H9 (cell line): ENCODE measurements around the gene TMEM125. TPM values are rescaled to one million over a fixed set of nuclear protein-coding genes. Genes with fewer than 3 reads are reported as not detected.

Experiments used
- DNase-seq: peaks from one replicate; pipeline ENCODE4 v3.0.0-alpha.2; 2017
- H2AFZ ChIP-seq: one replicate; pipeline ENCODE4 v1.6.1; 2013; ENCODE audit warnings: mild to moderate bottlenecking, low read length, control low read depth, moderate library complexity
- H2AK5ac ChIP-seq: 2 replicates; pipeline ENCODE4 v1.6.1; 2013; ENCODE audit warnings: low read length, control low read depth, mixed read lengths; ENCODE audit not compliant: insufficient read length
- H2BK120ac ChIP-seq: one replicate; pipeline ENCODE4 v1.6.1; 2013; ENCODE audit warnings: low read depth, mild to moderate bottlenecking, low read length, control low read depth, inconsistent platforms; ENCODE audit not compliant: poor library complexity, severe bottlenecking
- H2BK12ac ChIP-seq: 2 replicates; pipeline ENCODE4 v1.6.1; 2013; ENCODE audit warnings: low read length, control low read depth, mixed read lengths, low read depth; ENCODE audit not compliant: insufficient read length
- H2BK15ac ChIP-seq: 2 replicates; pipeline ENCODE4 v1.6.1; 2013; ENCODE audit warnings: low read depth, low read length, control low read depth
- H2BK20ac ChIP-seq: one replicate; pipeline ENCODE4 v1.6.1; 2013; ENCODE audit warnings: low read depth, mild to moderate bottlenecking, low read length, control low read depth, inconsistent platforms; ENCODE audit not compliant: poor library complexity, severe bottlenecking
- H2BK5ac ChIP-seq: 2 replicates; pipeline ENCODE4 v1.6.1; 2013; ENCODE audit warnings: low read length, control low read depth, mixed read lengths; ENCODE audit not compliant: insufficient read length
- H3K14ac ChIP-seq: 2 replicates; pipeline ENCODE4 v1.6.1; 2013; ENCODE audit warnings: low read length, control low read depth; ENCODE audit not compliant: insufficient read depth
- H3K18ac ChIP-seq: 2 replicates; pipeline ENCODE4 v1.6.1; 2013; ENCODE audit warnings: low read depth, mild to moderate bottlenecking, mixed read lengths, low read length, control low read depth; ENCODE audit not compliant: insufficient read length
- H3K23ac ChIP-seq: 2 replicates; pipeline ENCODE4 v1.6.1; 2013; ENCODE audit warnings: low read length, control low read depth, mixed read lengths, low read depth; ENCODE audit not compliant: insufficient read length
- H3K23me2 ChIP-seq: 2 replicates; pipeline ENCODE4 v1.6.1; 2013; ENCODE audit warnings: low read depth, mild to moderate bottlenecking, mixed read lengths, low read length, control low read depth; ENCODE audit not compliant: insufficient read length, poor library complexity, severe bottlenecking
- H3K27ac ChIP-seq: 2 replicates; pipeline ENCODE4 v1.5.1; 2013; ENCODE audit warnings: low read length, control low read depth, mixed read lengths, low read depth; ENCODE audit not compliant: insufficient read length
- H3K27me3 ChIP-seq: 2 replicates; pipeline ENCODE4 v1.6.1; 2013; ENCODE audit warnings: low read length, control low read depth, inconsistent platforms; ENCODE audit not compliant: insufficient read depth
- H3K4ac ChIP-seq: 2 replicates; pipeline ENCODE4 v1.6.1; 2013; ENCODE audit warnings: low read depth, mild to moderate bottlenecking, control low read depth, inconsistent platforms, low read length, moderate library complexity
- H3K4me1 ChIP-seq: 2 replicates; pipeline ENCODE4 v1.6.1; 2013; ENCODE audit warnings: low read length, control low read depth, inconsistent platforms; ENCODE audit not compliant: insufficient read depth
- H3K4me2 ChIP-seq: 2 replicates; pipeline ENCODE4 v1.6.1; 2013; ENCODE audit warnings: low read length, control low read depth, mixed read lengths; ENCODE audit not compliant: insufficient read length, insufficient read depth
- H3K56ac ChIP-seq: 2 replicates; pipeline ENCODE4 v1.6.1; 2013; ENCODE audit warnings: low read depth, mild to moderate bottlenecking, mixed read lengths, low read length, control low read depth; ENCODE audit not compliant: insufficient read length
- H3K79me1 ChIP-seq: 2 replicates; pipeline ENCODE4 v1.6.1; 2013; ENCODE audit warnings: low read depth, mild to moderate bottlenecking, moderate library complexity, low read length, control low read depth, inconsistent platforms; ENCODE audit not compliant: insufficient read depth, poor library complexity, severe bottlenecking
- H3K79me2 ChIP-seq: 2 replicates; pipeline ENCODE4 v1.6.1; 2013; ENCODE audit warnings: low read length, control low read depth, inconsistent platforms; ENCODE audit not compliant: insufficient read depth
- H3K9ac ChIP-seq: 2 replicates; pipeline ENCODE4 v1.6.1; 2013; ENCODE audit warnings: low read length, control low read depth, mixed read lengths; ENCODE audit not compliant: insufficient read length; ENCODE audit errors: extremely low read depth
- H3K9me3 ChIP-seq: one replicate; pipeline ENCODE4 v1.6.1; 2013; ENCODE audit warnings: low read depth, low read length, inconsistent platforms; ENCODE audit not compliant: control insufficient read depth
- H3T11ph ChIP-seq: one replicate; pipeline ENCODE4 v1.6.1; 2013; ENCODE audit warnings: mild to moderate bottlenecking, low read length, control low read depth, inconsistent platforms
- H4K20me1 ChIP-seq: one replicate; pipeline ENCODE4 v1.6.1; 2013; ENCODE audit not compliant: control insufficient read depth, insufficient read length, insufficient read depth
- H4K5ac ChIP-seq: 2 replicates; pipeline ENCODE4 v1.6.1; 2013; ENCODE audit warnings: low read depth, mild to moderate bottlenecking, mixed read lengths, low read length, control low read depth; ENCODE audit not compliant: insufficient read length
- H4K8ac ChIP-seq: replicated peaks from 2 replicates; pipeline ENCODE4 v1.6.1; 2013; ENCODE audit warnings: low read length, control low read depth, mixed read lengths, low read depth; ENCODE audit not compliant: insufficient read length
- H4K91ac ChIP-seq: 2 replicates; pipeline ENCODE4 v1.6.1; 2013; ENCODE audit warnings: low read depth, mild to moderate bottlenecking, moderate library complexity, mixed read lengths, low read length, control low read depth; ENCODE audit not compliant: insufficient read length
- H3K27ac Mint-ChIP-seq, 3 experiments: 2 replicates in 2 of 3; 3 replicates in 1 of 3; pipeline ENCODE4 v1.8.0; 2020 to 2021; ENCODE audit warnings: mixed read lengths in 3 of 3, mild to moderate bottlenecking in 1 of 3, moderate library complexity in 1 of 3
- H3K27me3 Mint-ChIP-seq: 2 replicates; pipeline ENCODE4 v1.8.0; 2021; ENCODE audit warnings: low read depth, mild to moderate bottlenecking, moderate library complexity, mixed read lengths
- H3K36me3 Mint-ChIP-seq, 3 experiments: 2 replicates in 2 of 3; 3 replicates in 1 of 3; pipeline ENCODE4 v1.8.0; 2020 to 2021; ENCODE audit warnings: low read depth in 3 of 3, mixed read lengths in 3 of 3; ENCODE audit not compliant: insufficient read depth in 1 of 3
- H3K4me1 Mint-ChIP-seq, 2 experiments: 2 replicates each; pipeline ENCODE4 v1.8.0; 2020; ENCODE audit warnings: mixed read lengths in 2 of 2
- H3K4me3 Mint-ChIP-seq, 2 experiments: 2 replicates in 1 of 2; 3 replicates in 1 of 2; pipeline ENCODE4 v1.8.0; 2020 to 2021; ENCODE audit warnings: mild to moderate bottlenecking in 2 of 2, mixed read lengths in 2 of 2, moderate library complexity in 1 of 2
- H3K9me3 Mint-ChIP-seq, 2 experiments: 2 replicates in 1 of 2; 3 replicates in 1 of 2; pipeline ENCODE4 v1.8.0; 2020; ENCODE audit warnings: mild to moderate bottlenecking in 2 of 2, mixed read lengths in 2 of 2, moderate library complexity in 1 of 2
- WGBS: extraction: QIAGEN DNeasy Blood & Tissue Kit; methylation state at CpG from one replicate; pipeline ENCODE4 v1.1.7; 2013; ENCODE audit warnings: missing lambda C conversion rate, low lambda C conversion rate, mixed read lengths; ENCODE audit not compliant: insufficient read length; ENCODE audit errors: extremely low coverage; 5-methylcytosine and 5-hydroxymethylcytosine counted together
- total RNA-seq: library from RNA; stranded (reverse); gene quantifications from 2 replicates; pipeline ENCODE4 v1.2.1, GENCODE V29; 2021
- TF ChIP-seq, protein P1 (sequence below): fragments of 200-600 bp; sonication (generic); conservative IDR thresholded peaks from 3 replicates; pipeline ENCODE4 v1.8.0; 2021; ENCODE audit warnings: antibody characterized with exemption, mild to moderate bottlenecking

The TMEM125 gene
- total RNA-seq, 1 experiment from 2014 or later: 19.6 TPM

DNA sequence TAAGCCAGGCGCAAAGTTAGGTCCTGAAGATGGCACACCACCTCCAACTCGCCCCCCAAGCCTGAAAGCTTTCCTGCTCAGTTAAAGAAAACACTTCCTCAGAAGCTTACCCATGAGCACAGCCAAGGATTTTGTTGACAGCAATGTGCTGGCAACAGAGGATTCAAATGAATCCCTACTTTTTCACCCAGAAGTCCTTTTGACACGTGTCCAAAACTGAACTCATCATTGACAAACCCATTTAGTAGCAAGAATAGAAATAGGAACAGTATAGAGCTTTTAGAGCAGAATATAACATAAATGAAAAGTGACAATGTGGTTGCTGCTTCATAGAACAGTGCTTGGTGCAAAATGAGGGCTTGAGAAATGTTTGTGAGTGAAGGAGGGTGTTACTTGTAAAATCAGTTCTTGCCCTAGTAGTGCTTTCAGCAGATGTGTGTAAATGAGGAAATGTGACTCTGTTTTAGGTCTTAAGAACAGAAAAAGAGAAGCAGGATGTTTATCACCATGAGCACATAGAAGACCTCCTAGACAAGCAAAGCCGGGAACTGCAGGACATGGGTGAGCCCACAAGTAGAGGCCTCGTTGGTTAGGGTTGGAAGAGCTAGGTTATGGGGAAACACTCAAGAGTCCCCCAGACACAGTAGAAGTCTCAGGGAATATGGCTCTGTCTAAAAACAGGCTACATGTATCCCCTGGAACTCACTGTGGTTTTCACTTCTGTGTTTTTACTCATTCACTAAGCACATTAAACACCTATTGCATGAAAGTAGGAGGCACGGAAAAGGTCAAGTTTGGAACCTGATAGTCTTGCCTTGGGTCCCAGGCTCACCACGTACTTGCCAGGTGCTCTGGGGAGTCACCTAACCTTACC, 48.6 kb upstream of the TMEM125 start:
- Mint-ChIP-seq H3K4me1 (no peaks in the 10 kb centered on the region), H3K9me3 (no peaks in the 10 kb centered on the region), H3K27me3 (peaks cover 5% of the 10 kb centered on the region), H3K36me3 (no peaks in the 10 kb centered on the region), H3K27ac (no peak overlapping the region), H3K4me3 (no peak overlapping the region)
- no peaks in the 10 kb centered on the region for H3K4me1 ChIP-seq
- H3K4me2 ChIP-seq: no peak overlapping the region
- DNase-seq: no peak
- WGBS: no CpG with 5 or more reads among the region's 7 CpGs
- no peak overlapping the region for H2BK12ac ChIP-seq
- no peak overlapping the region for H2AK5ac ChIP-seq
- H3K9ac ChIP-seq: no peak overlapping the region
- no peak overlapping the region for H3K4ac ChIP-seq
- no peak overlapping the region for H2BK15ac ChIP-seq
- no peak overlapping the region for H2BK5ac ChIP-seq
- no peak overlapping the region for H4K91ac ChIP-seq
- H4K5ac ChIP-seq: no peak overlapping the region
- no peak overlapping the region for H3K14ac ChIP-seq
- no peaks in the 10 kb centered on the region for H3K79me1 ChIP-seq
- no peaks in the 10 kb centered on the region for H3K79me2 ChIP-seq
- H3K27ac ChIP-seq: no peak overlapping the region
- no peaks in the 10 kb centered on the region for H4K20me1 ChIP-seq
- H2BK120ac ChIP-seq: no peak overlapping the region
- H3K27me3 ChIP-seq: no peaks in the 10 kb centered on the region
- no peak overlapping the region for H2BK20ac ChIP-seq
- no peak overlapping the region for H3K56ac ChIP-seq
- H3K9me3 ChIP-seq: no peaks in the 10 kb centered on the region
- H3K23me2 ChIP-seq: no peaks in the 10 kb centered on the region
- H3T11ph ChIP-seq: no peak overlapping the region
- no peak overlapping the region for H4K8ac ChIP-seq
- no peak overlapping the region for H2AFZ ChIP-seq
- H3K18ac ChIP-seq: no peak overlapping the region
- no peak overlapping the region for H3K23ac ChIP-seq
- TF ChIP-seq, protein P1, sequence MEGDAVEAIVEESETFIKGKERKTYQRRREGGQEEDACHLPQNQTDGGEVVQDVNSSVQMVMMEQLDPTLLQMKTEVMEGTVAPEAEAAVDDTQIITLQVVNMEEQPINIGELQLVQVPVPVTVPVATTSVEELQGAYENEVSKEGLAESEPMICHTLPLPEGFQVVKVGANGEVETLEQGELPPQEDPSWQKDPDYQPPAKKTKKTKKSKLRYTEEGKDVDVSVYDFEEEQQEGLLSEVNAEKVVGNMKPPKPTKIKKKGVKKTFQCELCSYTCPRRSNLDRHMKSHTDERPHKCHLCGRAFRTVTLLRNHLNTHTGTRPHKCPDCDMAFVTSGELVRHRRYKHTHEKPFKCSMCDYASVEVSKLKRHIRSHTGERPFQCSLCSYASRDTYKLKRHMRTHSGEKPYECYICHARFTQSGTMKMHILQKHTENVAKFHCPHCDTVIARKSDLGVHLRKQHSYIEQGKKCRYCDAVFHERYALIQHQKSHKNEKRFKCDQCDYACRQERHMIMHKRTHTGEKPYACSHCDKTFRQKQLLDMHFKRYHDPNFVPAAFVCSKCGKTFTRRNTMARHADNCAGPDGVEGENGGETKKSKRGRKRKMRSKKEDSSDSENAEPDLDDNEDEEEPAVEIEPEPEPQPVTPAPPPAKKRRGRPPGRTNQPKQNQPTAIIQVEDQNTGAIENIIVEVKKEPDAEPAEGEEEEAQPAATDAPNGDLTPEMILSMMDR: no peak
